Vagina (tissue), 2 donors: ENCODE results near the gene DLL4. TPM values are rescaled to one million over a fixed set of nuclear protein-coding genes. Genes with fewer than 3 reads are reported as not detected.
"Not testable (repeated sequence)": the region's sequence is repeated elsewhere in the genome, so short reads cannot be mapped to it uniquely, and the experiment has no call there.

Experiments used
- DNase-seq, 2 donors: peaks; one replicate each; pipeline ENCODE4 v3.0.0-alpha.2; 2017; ENCODE audit errors: extremely low spot score in 2 of 2
- H3K27ac ChIP-seq: fragments of 200-600 bp; sonication (generic); one replicate; pipeline ENCODE4 v1.5.1; 2019
- H3K27me3 ChIP-seq: fragments of 200-600 bp; sonication (generic); one replicate; pipeline ENCODE4 v1.5.1; 2019
- H3K36me3 ChIP-seq, 2 donors: fragments of 200-600 bp; sonication (generic); one replicate each; pipeline ENCODE4 v1.5.1; 2017 to 2019
- H3K4me1 ChIP-seq: fragments of 200-600 bp; sonication (generic); one replicate; pipeline ENCODE4 v1.5.1; 2019
- H3K4me3 ChIP-seq, 2 donors: fragments of 200-600 bp; sonication (generic); 1 replicate in 1 of 2; 2 replicates in 1 of 2; pipeline ENCODE4 v1.5.1; 2016 to 2019
- H3K9me3 ChIP-seq: fragments of 200-600 bp; sonication (generic); one replicate; pipeline ENCODE4 v1.5.1; 2019
- POLR2A ChIP-seq, 2 donors: fragments of 450-650 bp; IDR thresholded peaks; one replicate each; pipeline ENCODE4 v1.6.1; 2017; ENCODE audit warnings: antibody characterized with exemption in 2 of 2, mild to moderate bottlenecking in 2 of 2, moderate library complexity in 2 of 2
- POLR2AphosphoS5 ChIP-seq, 2 donors: sonication (generic); formaldehyde crosslinking; IDR thresholded peaks; one replicate each; pipeline ENCODE4 v1.9.0; 2017; ENCODE audit warnings: antibody characterized with exemption in 2 of 2, mild to moderate bottlenecking in 2 of 2, low read depth in 1 of 2; ENCODE audit not compliant: insufficient read depth in 1 of 2
- intact Hi-C: fragments of 100-400 bp; cut with DNase I; formaldehyde crosslinking; loops from one replicate; pipeline ENCODE4 v1.15.1; 2023
- total RNA-seq: library from RNA; depleted of rRNA; stranded (reverse); fragments of >200 nt; gene quantifications from one replicate; pipeline ENCODE4 v1.2.3, GENCODE V29; 2016
- TF ChIP-seq, protein P1 (sequence below), 3 experiments: fragments of 450-650 bp in 2 of 3; fragments of 200-600 bp in 1 of 3; sonication (generic) in 1 of 3; IDR thresholded peaks; one replicate each; pipeline ENCODE4 v1.5.1; 2017 to 2019; ENCODE audit warnings: antibody characterized with exemption in 3 of 3, mild to moderate bottlenecking in 2 of 3, moderate library complexity in 2 of 3

DLL4 gene
- total RNA-seq, 1 donor from 2014 or later, result 20.9 TPM

DNA sequence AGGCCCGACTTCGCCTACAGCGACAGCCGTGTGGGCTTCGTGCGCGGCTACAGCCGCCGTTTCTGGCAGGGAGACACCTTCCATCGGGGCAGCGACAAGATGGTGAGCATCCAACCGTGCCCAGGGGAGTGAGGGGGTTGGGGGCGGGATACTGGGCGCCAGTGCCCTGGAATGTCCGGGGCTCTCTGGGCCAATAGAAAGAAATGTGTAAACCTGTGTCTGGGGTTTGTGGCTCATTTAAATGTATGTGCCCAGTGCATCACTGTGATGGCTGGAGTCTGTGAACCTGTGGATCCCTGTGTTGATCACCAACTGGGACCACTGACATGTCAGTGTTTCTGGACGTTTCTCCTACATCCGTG lies 24.6 kb downstream of the DLL4 start:
- H3K9me3 ChIP-seq, result no peaks in the 10 kb centered on the region
- H3K4me1 ChIP-seq, result peaks cover 20% of the 10 kb centered on the region
- TF ChIP-seq, protein P1, sequence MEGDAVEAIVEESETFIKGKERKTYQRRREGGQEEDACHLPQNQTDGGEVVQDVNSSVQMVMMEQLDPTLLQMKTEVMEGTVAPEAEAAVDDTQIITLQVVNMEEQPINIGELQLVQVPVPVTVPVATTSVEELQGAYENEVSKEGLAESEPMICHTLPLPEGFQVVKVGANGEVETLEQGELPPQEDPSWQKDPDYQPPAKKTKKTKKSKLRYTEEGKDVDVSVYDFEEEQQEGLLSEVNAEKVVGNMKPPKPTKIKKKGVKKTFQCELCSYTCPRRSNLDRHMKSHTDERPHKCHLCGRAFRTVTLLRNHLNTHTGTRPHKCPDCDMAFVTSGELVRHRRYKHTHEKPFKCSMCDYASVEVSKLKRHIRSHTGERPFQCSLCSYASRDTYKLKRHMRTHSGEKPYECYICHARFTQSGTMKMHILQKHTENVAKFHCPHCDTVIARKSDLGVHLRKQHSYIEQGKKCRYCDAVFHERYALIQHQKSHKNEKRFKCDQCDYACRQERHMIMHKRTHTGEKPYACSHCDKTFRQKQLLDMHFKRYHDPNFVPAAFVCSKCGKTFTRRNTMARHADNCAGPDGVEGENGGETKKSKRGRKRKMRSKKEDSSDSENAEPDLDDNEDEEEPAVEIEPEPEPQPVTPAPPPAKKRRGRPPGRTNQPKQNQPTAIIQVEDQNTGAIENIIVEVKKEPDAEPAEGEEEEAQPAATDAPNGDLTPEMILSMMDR (IDR thresholded peaks at IDR 0.05), result no peak
- TF ChIP-seq POLR2AphosphoS5 (IDR thresholded peaks at IDR 0.05; ENCODE audit: insufficient read depth in 1 of 2, low read depth in 1 of 2), result no peak
- no peak for TF ChIP-seq POLR2A (IDR thresholded peaks at IDR 0.05)
- H3K27me3 ChIP-seq, result no peaks in the 10 kb centered on the region
- intact Hi-C loops, result no loop called here
- H3K36me3 ChIP-seq, result no peaks in the 10 kb centered on the region
- no peak for DNase-seq
- no peak overlapping the region for H3K27ac ChIP-seq
- peak overlapping the region; percentile 65 to 67 for H3K4me3 ChIP-seq

GRCh38 chr15:40954158-40954848 lies 25.2 kb downstream of the DLL4 start:
- H3K4me1 ChIP-seq, result peaks cover 20% of the 10 kb centered on the region
- H3K27me3 ChIP-seq, H3K27ac ChIP-seq, H3K4me3 ChIP-seq, intact Hi-C loops, DNase-seq, H3K36me3 ChIP-seq, H3K9me3 ChIP-seq: not testable (repeated sequence)

DNA sequence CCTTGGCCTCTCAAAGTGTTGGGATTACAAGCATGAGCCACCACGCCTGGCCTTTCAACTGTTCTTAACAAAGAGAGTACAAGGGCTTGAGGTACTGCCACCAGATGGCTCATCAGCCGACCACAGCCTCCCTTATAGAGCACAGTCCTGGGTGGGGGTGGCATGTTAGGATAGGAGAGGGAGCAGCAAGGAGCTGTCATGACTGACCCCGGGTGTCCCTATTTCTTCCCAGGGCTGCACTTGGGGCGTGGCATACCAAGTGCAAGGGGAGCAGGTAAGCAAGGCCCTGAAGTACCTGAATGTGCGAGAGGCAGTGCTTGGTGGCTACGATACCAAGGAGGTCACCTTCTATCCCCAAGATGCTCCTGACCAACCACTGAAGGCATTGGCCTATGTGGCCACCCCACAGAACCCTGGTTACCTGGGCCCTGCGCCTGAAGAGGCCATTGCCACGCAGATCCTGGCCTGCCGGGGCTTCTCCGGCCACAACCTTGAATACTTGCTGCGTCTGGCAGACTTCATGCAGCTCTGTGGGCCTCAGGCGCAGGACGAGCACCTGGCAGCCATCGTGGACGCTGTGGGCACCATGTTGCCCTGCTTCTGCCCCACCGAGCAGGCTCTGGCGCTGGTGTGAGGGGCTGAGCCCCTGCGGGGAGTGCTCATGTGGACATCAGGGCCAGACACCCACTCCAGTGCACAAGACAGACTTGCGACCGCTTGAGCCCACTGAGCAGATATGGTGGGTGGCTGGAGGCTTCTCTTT lies 26.2 kb downstream of the DLL4 start:
- H3K4me1 ChIP-seq, result peaks cover 20% of the 10 kb centered on the region
- H3K27me3 ChIP-seq, result no peaks in the 10 kb centered on the region
- H3K36me3 ChIP-seq, result no peaks in the 10 kb centered on the region
- H3K9me3 ChIP-seq, result no peaks in the 10 kb centered on the region
- H3K27ac ChIP-seq, result no peak overlapping the region
- TF ChIP-seq POLR2AphosphoS5 (IDR thresholded peaks at IDR 0.05; ENCODE audit: insufficient read depth in 1 of 2, low read depth in 1 of 2) (no peak), POLR2A (IDR thresholded peaks at IDR 0.05) (no peak)
- TF ChIP-seq, protein P1 (IDR thresholded peaks at IDR 0.05), result no peak
- DNase-seq, result no peak
- H3K4me3 ChIP-seq, result no peak overlapping the region
- intact Hi-C loops, result no loop called here

DNA sequence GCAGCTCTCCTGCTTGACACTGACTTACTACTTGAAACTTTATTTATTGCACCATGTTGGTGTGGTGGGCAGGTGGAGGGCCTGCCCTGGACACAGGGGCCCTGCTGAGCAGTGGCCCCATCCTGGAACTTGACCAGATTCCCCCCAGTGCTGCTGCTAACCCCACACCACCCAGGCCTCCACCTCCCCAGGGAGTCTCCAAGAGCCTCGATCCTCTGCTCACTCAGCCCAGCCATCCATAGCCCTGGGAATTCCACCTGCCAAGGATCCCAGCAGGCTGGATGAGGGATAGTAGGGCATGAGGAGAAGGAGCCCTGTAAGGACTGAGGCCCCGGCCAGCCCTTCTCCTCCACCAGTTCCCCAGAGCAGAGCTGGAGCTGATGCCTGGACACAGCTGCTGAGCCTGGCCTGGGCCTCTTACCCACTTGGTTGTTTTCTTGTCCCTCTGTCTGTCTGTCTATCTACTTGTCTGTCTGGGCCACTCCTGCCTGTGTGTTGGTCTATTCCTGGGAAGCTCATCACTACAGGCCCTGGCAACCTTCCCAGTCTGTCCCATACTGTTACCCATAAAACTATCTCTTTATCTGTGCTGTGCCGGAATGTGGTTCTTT lies 26.9 kb downstream of the DLL4 start:
- H3K4me1 ChIP-seq, result peaks cover 20% of the 10 kb centered on the region
- no peak for TF ChIP-seq POLR2A (IDR thresholded peaks at IDR 0.05)
- TF ChIP-seq, protein P1 (IDR thresholded peaks at IDR 0.05), result no peak
- TF ChIP-seq POLR2AphosphoS5 (IDR thresholded peaks at IDR 0.05; ENCODE audit: insufficient read depth in 1 of 2, low read depth in 1 of 2), result no peak
- no peak for DNase-seq
- H3K27me3 ChIP-seq, result no peaks in the 10 kb centered on the region
- H3K36me3 ChIP-seq, result no peaks in the 10 kb centered on the region
- no peak overlapping the region for H3K4me3 ChIP-seq
- H3K27ac ChIP-seq, result no peak overlapping the region
- intact Hi-C loops, result no loop called here
- no peaks in the 10 kb centered on the region for H3K9me3 ChIP-seq

- DNase-seq, result no peak
- H3K36me3 ChIP-seq, result no peaks in the 10 kb centered on the region
- H3K4me3 ChIP-seq, result no peak overlapping the region
- intact Hi-C loops, result no loop called here
- H3K4me1 ChIP-seq, result peaks cover 20% of the 10 kb centered on the region
- no peak overlapping the region for H3K27ac ChIP-seq
- TF ChIP-seq, protein P1 (IDR thresholded peaks at IDR 0.05), result no peak
- no peak for TF ChIP-seq POLR2AphosphoS5 (IDR thresholded peaks at IDR 0.05; ENCODE audit: insufficient read depth in 1 of 2, low read depth in 1 of 2)
- no peak for TF ChIP-seq POLR2A (IDR thresholded peaks at IDR 0.05)
- H3K27me3 ChIP-seq, result no peaks in the 10 kb centered on the region
- no peaks in the 10 kb centered on the region for H3K9me3 ChIP-seq
Measured at GRCh38 chr15:40956541-40956982, 27.4 kb downstream of the DLL4 start.
